K562 (cell line): ENCODE measurements around the gene IL24.

ENCODE experiments used
- ELF4 ChIP-seq: fragments of 450-650 bp; formaldehyde crosslinking; IDR thresholded peaks from 2 replicates; pipeline ENCODE4 v1.4.0; 2022; ENCODE audit warnings: missing genetic modification characterization
- FOS ChIP-seq: IDR thresholded peaks from 3 replicates; pipeline ENCODE4 v1.6.1; 2011; ENCODE audit not compliant: insufficient read length; ENCODE audit errors: extremely low read depth
- KDM5B ChIP-seq: fragments of 200-600 bp; sonication (generic); IDR thresholded peaks from 2 replicates; pipeline ENCODE4 v1.6.1; 2012; ENCODE audit warnings: low read depth, mild to moderate bottlenecking, moderate library complexity, low read length, control low read depth, inconsistent platforms; ENCODE audit not compliant: insufficient replicate concordance
- MAZ ChIP-seq, 2 experiments: fragments of 450-650 bp in 1 of 2; sonication (generic) in 1 of 2; formaldehyde crosslinking; IDR thresholded peaks in 1 of 2; conservative IDR thresholded peaks in 1 of 2; 2 replicates each; pipeline versions ENCODE4 v1.4.0 to v1.5.0; 2020; ENCODE audit warnings: mild to moderate bottlenecking in 1 of 2, missing genetic modification reagents in 1 of 2
- POLR2A ChIP-seq: fragments of 450-650 bp; conservative IDR thresholded peaks from 2 replicates; pipeline ENCODE4 v1.6.1; 2016
- POLR2AphosphoS5 ChIP-seq: IDR thresholded peaks from 2 replicates; pipeline ENCODE4 v1.6.1; 2011; ENCODE audit warnings: mild to moderate bottlenecking, low read depth, low read length, moderate library complexity; ENCODE audit not compliant: control insufficient read depth, insufficient read depth
- POLR2B ChIP-seq: fragments of 450-650 bp; IDR thresholded peaks from 2 replicates; pipeline ENCODE4 v1.6.1; 2018; ENCODE audit warnings: low read depth; ENCODE audit not compliant: partially characterized antibody
- PYGO2 ChIP-seq: fragments of 450-650 bp; IDR thresholded peaks from 2 replicates; pipeline ENCODE4 v1.6.1; 2016; ENCODE audit warnings: mild to moderate bottlenecking, missing genetic modification characterization, moderate library complexity, missing compliant biosample characterization
- THRA ChIP-seq: fragments of 450-650 bp; IDR thresholded peaks from 2 replicates; pipeline ENCODE4 v1.6.1; 2017; ENCODE audit warnings: mild to moderate bottlenecking, moderate library complexity
- ZNF232 ChIP-seq: sonication (generic); formaldehyde crosslinking; IDR thresholded peaks from 2 replicates; pipeline ENCODE4 v1.8.0; 2022; ENCODE audit warnings: mild to moderate bottlenecking, missing genetic modification reagents
- TF ChIP-seq, protein P1 (sequence below), 3 experiments: IDR thresholded peaks in 2 of 3; conservative IDR thresholded peaks in 1 of 3; 2 replicates each; pipeline ENCODE4 v1.5.1; 2011 to 2012; ENCODE audit warnings: low read length in 3 of 3, mild to moderate bottlenecking in 3 of 3, control low read depth in 2 of 3, improper control_type of control experiment in 1 of 3, inconsistent platforms in 1 of 3, low read depth in 1 of 3, mixed read lengths in 1 of 3, moderate library complexity in 1 of 3; ENCODE audit not compliant: insufficient read depth in 2 of 3
- TF ChIP-seq, protein P2 (sequence below): sonication (generic); formaldehyde crosslinking; IDR thresholded peaks from 2 replicates; pipeline ENCODE4 v1.4.0; 2020; ENCODE audit warnings: mild to moderate bottlenecking, missing genetic modification reagents

DNA sequence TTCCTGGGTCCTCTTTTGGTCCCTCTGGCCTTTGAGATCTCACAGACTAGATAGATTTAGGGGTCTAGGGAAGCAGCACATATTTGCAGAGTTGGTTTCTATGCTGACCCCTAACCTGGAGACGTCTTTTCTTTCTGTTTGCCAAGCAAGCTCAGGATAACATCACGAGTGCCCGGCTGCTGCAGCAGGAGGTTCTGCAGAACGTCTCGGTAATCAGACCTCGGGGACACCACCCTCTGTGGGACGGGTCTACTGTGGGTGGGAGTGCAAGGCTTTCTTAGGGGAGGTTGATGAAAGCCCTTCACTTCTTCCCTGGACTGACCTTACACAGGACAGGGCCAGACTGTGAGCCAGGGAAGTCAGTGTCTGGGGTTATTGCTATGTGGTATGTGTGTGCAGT, 2.9 kb downstream of the IL24 start:
- TF ChIP-seq POLR2AphosphoS5 = no peak
- TF ChIP-seq THRA = no peak
- no peak for TF ChIP-seq POLR2A
- no peak for TF ChIP-seq POLR2B
- TF ChIP-seq, protein P1, sequence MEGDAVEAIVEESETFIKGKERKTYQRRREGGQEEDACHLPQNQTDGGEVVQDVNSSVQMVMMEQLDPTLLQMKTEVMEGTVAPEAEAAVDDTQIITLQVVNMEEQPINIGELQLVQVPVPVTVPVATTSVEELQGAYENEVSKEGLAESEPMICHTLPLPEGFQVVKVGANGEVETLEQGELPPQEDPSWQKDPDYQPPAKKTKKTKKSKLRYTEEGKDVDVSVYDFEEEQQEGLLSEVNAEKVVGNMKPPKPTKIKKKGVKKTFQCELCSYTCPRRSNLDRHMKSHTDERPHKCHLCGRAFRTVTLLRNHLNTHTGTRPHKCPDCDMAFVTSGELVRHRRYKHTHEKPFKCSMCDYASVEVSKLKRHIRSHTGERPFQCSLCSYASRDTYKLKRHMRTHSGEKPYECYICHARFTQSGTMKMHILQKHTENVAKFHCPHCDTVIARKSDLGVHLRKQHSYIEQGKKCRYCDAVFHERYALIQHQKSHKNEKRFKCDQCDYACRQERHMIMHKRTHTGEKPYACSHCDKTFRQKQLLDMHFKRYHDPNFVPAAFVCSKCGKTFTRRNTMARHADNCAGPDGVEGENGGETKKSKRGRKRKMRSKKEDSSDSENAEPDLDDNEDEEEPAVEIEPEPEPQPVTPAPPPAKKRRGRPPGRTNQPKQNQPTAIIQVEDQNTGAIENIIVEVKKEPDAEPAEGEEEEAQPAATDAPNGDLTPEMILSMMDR (IDR thresholded peaks at IDR 0.05 in 2 of 3, conservative IDR thresholded peaks at IDR 0.05 in 1 of 3; ENCODE audit: insufficient read depth in 2 of 3, low read depth in 1 of 3, low read length in 3 of 3) = no peak
- no peak for TF ChIP-seq KDM5B
- TF ChIP-seq, protein P2, sequence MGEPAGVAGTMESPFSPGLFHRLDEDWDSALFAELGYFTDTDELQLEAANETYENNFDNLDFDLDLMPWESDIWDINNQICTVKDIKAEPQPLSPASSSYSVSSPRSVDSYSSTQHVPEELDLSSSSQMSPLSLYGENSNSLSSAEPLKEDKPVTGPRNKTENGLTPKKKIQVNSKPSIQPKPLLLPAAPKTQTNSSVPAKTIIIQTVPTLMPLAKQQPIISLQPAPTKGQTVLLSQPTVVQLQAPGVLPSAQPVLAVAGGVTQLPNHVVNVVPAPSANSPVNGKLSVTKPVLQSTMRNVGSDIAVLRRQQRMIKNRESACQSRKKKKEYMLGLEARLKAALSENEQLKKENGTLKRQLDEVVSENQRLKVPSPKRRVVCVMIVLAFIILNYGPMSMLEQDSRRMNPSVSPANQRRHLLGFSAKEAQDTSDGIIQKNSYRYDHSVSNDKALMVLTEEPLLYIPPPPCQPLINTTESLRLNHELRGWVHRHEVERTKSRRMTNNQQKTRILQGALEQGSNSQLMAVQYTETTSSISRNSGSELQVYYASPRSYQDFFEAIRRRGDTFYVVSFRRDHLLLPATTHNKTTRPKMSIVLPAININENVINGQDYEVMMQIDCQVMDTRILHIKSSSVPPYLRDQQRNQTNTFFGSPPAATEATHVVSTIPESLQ (CRISPR knock-in tag) = no peak
- no peak for TF ChIP-seq ZNF232
- no peak for TF ChIP-seq MAZ (CRISPR knock-in tag; conservative IDR thresholded peaks at IDR 0.05 in 1 of 2, IDR thresholded peaks at IDR 0.05 in 1 of 2)
- no peak for TF ChIP-seq PYGO2 (tag)
- TF ChIP-seq ELF4 (CRISPR knock-in tag) = no peak
- TF ChIP-seq FOS = no peak
